ENCODE data around the gene TEP1. TPM values are rescaled to one million over a fixed set of nuclear protein-coding genes. Genes with fewer than 3 reads are reported as not detected.
"Not testable (repeated sequence)": the region's sequence is repeated elsewhere in the genome, so short reads cannot be mapped to it uniquely, and the experiment has no call there.

TEP1 gene
- total and polyA plus RNA-seq, 4 donors, result 10.3 to 62.4 (median 38.6) TPM

DNA sequence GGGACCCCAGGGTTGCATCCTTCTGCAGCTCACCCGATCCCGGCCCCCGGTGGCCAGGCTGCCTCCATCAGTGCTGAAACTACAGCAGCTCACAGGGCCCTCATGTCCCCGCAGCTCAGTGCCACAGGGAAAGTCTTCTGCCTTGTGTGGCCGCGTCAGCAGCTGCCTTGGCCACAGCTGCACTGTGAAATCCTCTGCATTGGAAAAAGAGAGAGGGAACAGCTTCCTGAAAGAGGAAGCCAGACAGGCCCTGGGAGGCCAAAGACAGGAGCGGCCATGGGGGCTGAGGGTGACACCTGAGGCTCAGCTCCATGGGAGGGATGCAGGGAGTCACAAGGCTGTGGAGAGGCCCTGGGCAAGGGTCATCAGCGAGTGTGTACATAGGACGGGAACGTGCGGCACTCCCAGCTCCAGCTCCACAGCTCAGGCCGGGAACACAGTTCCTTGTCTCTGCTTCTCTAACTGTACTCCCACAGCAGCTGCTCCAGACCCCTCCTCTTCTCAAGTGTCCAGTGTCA, 37.2 kb downstream of the TEP1 start:
- Histone ChIP-seq H3K9me3 (ENCODE audit: control insufficient read depth, low read length) (no peaks in the 10 kb centered on the region), H3K27ac (ENCODE audit: low read depth in 1 of 2, low read length in 2 of 2) (no peak overlapping the region), H3K27me3 (ENCODE audit: control insufficient read depth in 1 of 2, insufficient read depth in 2 of 2, low read length in 1 of 2) (no peaks in the 10 kb centered on the region), H3K4me3 (ENCODE audit: low read length in 2 of 2) (no peak overlapping the region), H3K36me3 (ENCODE audit: control insufficient read depth in 1 of 2, insufficient read depth in 2 of 2, low read length in 1 of 2) (peaks cover 13 to 24% of the 10 kb centered on the region in 2 donors), H3K4me1 (ENCODE audit: control insufficient read depth in 1 of 2, insufficient read depth in 2 of 2, low read length in 2 of 2) (no peaks in the 10 kb centered on the region)
- intact Hi-C loops (cut with DNase I), result no loop called here
- no peak for ATAC-seq (ENCODE audit: low FRiP score)
- WGBS, 2 donors, result 88 to 95% methylated on average over 12 of the region's 12 CpGs
- DNase-seq, result no peak

DNA sequence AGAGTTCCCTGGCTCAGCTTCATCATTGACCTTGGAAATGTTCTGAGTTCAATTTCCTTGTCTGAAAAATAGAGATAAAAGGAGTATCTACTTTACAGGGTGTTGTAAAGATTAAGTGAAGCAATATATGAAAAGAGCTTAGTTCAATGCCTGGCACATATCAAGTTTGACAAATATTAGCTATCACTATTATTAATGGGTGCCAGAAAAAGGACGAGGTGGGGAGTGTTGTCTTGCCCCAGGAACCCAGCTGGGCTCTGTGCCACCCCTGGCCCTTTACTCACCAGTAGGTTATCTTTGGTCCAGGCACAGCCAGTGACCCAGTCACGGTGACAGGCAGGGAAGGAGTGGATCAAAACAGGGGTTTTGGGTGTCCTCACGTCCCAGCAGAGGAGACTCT, 37.8 kb downstream of the TEP1 start:
- Histone ChIP-seq H3K27me3 (ENCODE audit: control insufficient read depth in 1 of 2, insufficient read depth in 2 of 2, low read length in 1 of 2) (no peaks in the 10 kb centered on the region), H3K9me3 (ENCODE audit: control insufficient read depth, low read length) (no peaks in the 10 kb centered on the region), H3K4me3 (ENCODE audit: low read length in 2 of 2) (no peak overlapping the region), H3K4me1 (ENCODE audit: control insufficient read depth in 1 of 2, insufficient read depth in 2 of 2, low read length in 2 of 2) (no peaks in the 10 kb centered on the region), H3K27ac (ENCODE audit: low read depth in 1 of 2, low read length in 2 of 2) (no peak overlapping the region), H3K36me3 (ENCODE audit: control insufficient read depth in 1 of 2, insufficient read depth in 2 of 2, low read length in 1 of 2) (peaks cover 17 to 24% of the 10 kb centered on the region in 2 donors)
- ATAC-seq (ENCODE audit: low FRiP score) (no peak), DNase-seq (no peak)
- WGBS, 2 donors, result 59 to 60% methylated on average over 3 of the region's 3 CpGs
- intact Hi-C loops (cut with DNase I), result no loop called here

DNA sequence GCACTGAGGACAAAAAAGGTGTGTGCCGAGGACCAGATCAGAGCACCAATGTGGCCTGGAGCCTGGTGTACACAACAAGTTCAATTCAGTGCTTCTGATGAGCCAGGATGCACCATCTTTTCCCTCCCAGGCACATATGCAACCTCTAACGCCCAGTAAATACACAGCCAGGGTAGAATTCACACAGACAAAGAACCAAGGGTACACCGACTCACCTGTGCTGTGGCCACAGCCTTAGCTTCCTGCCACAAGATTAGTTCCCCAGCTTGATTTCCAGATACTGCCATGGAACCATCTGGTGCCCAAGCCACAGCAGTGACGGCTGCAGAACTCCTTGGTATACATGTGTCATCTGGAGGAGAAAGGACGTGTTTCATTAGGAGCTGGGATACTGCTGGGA, 40.5 kb downstream of the TEP1 start:
- DNase-seq (no peak), ATAC-seq (ENCODE audit: low FRiP score) (no peak)
- intact Hi-C loops (cut with DNase I), result no loop called here
- Histone ChIP-seq H3K4me3 (ENCODE audit: low read length in 2 of 2) (no peak overlapping the region), H3K4me1 (ENCODE audit: control insufficient read depth in 1 of 2, insufficient read depth in 2 of 2, low read length in 2 of 2) (no peaks in the 10 kb centered on the region), H3K27me3 (ENCODE audit: control insufficient read depth in 1 of 2, insufficient read depth in 2 of 2, low read length in 1 of 2) (no peaks in the 10 kb centered on the region), H3K9me3 (ENCODE audit: control insufficient read depth, low read length) (no peaks in the 10 kb centered on the region), H3K36me3 (ENCODE audit: control insufficient read depth in 1 of 2, insufficient read depth in 2 of 2, low read length in 1 of 2) (peaks cover 17 to 18% of the 10 kb centered on the region in 2 donors), H3K27ac (ENCODE audit: low read depth in 1 of 2, low read length in 2 of 2) (no peak overlapping the region)
- WGBS, 2 donors, result 90 to 91% methylated on average over 5 of the region's 5 CpGs

DNA sequence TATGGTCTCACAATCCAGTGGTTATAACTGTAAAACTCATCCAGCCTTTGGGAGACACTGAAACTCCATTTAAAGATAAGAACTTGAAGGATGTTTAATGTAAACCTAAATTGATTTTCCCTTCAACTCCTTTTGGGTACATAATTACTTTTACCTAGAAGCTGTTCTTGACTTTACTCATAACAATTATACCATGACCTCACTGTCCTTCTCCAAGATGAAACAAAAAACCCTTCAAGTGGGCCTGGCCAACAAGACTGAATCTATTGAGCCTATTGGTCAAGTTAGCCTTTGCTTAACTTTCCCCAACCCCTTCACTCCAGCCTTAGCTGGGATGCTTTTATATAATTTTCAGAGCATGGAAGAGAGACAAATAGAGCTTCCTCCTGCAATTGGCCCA, 47.4 kb downstream of the TEP1 start:
- no peak overlapping the region for H3K4me3 ChIP-seq (ENCODE audit: low read length in 2 of 2)
- ATAC-seq (ENCODE audit: low FRiP score), result no peak
- no peak overlapping the region for H3K27ac ChIP-seq (ENCODE audit: low read depth in 1 of 2, low read length in 2 of 2)
- intact Hi-C loops (cut with DNase I), result no loop called here
- no peaks in the 10 kb centered on the region for H3K9me3 ChIP-seq (ENCODE audit: control insufficient read depth, low read length)
- no peaks in the 10 kb centered on the region for H3K4me1 ChIP-seq (ENCODE audit: control insufficient read depth in 1 of 2, insufficient read depth in 2 of 2, low read length in 2 of 2)
- no peak for DNase-seq
- peaks cover 4 to 6% of the 10 kb centered on the region in 2 donors for H3K36me3 ChIP-seq (ENCODE audit: control insufficient read depth in 1 of 2, insufficient read depth in 2 of 2, low read length in 1 of 2)
- H3K27me3 ChIP-seq (ENCODE audit: control insufficient read depth in 1 of 2, insufficient read depth in 2 of 2, low read length in 1 of 2), result no peaks in the 10 kb centered on the region

DNA sequence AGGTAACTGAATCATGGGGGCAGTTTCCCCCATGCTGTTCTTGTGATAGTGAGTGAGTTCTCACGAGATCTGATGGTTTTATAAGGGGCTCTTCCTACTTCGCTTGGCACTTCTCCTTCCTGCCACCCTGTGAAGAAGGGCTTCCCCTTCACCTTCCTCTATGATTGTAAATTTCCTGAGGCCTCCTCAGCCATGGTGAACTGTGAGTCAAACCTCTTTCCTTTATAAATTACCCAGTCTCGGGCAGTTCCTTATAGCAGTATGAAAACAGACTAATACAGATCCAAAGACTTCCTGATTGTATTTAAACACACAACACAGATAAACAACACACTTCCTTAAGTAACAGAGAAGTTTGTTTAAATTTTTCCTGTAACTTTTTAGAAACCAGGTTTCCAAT, 54.8 kb downstream of the TEP1 start:
- WGBS, 2 donors, result 76 to 79% methylated on average over 3 of the region's 3 CpGs
- intact Hi-C loops (cut with DNase I); H3K9me3 ChIP-seq (ENCODE audit: control insufficient read depth, low read length); H3K4me1 ChIP-seq (ENCODE audit: control insufficient read depth in 1 of 2, insufficient read depth in 2 of 2, low read length in 2 of 2); DNase-seq; H3K4me3 ChIP-seq (ENCODE audit: low read length in 2 of 2); ATAC-seq (ENCODE audit: low FRiP score); H3K27me3 ChIP-seq (ENCODE audit: control insufficient read depth in 1 of 2, insufficient read depth in 2 of 2, low read length in 1 of 2); H3K27ac ChIP-seq (ENCODE audit: low read depth in 1 of 2, low read length in 2 of 2); H3K36me3 ChIP-seq (ENCODE audit: control insufficient read depth in 1 of 2, insufficient read depth in 2 of 2, low read length in 1 of 2): not testable (repeated sequence)

DNA sequence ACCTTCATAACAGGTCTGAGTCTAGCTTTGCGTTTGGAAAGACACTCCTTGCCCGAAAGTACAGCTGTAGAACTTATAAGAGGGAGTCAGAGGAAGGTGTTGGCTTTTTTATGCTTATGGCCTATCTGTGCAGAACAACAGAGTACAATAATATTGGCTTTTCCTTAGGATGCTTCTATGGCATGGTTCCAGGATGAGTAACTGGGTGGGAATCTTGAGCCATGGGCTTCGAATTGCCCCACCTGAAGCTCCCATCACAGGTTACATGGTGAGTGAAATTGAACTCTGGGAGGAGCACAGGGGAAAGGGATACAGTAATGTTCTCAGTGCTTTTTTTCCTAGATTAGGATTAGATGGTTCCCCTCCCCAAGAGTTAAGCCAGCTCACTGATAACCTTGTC, 56.9 kb downstream of the TEP1 start:
- Histone ChIP-seq H3K36me3 (ENCODE audit: control insufficient read depth in 1 of 2, insufficient read depth in 2 of 2, low read length in 1 of 2) (peaks cover 8% of the 10 kb centered on the region in 2 donors), H3K4me1 (ENCODE audit: control insufficient read depth in 1 of 2, insufficient read depth in 2 of 2, low read length in 2 of 2) (no peaks in the 10 kb centered on the region), H3K4me3 (ENCODE audit: low read length in 2 of 2) (no peak overlapping the region), H3K9me3 (ENCODE audit: control insufficient read depth, low read length) (no peaks in the 10 kb centered on the region), H3K27me3 (ENCODE audit: control insufficient read depth in 1 of 2, insufficient read depth in 2 of 2, low read length in 1 of 2) (no peaks in the 10 kb centered on the region), H3K27ac (ENCODE audit: low read depth in 1 of 2, low read length in 2 of 2) (no peak overlapping the region)
- ATAC-seq (ENCODE audit: low FRiP score) (no peak), DNase-seq (no peak)
- intact Hi-C loops (cut with DNase I), result no loop called here
- WGBS, 2 donors, result 87 to 88% methylated on average over 3 of the region's 3 CpGs

DNA sequence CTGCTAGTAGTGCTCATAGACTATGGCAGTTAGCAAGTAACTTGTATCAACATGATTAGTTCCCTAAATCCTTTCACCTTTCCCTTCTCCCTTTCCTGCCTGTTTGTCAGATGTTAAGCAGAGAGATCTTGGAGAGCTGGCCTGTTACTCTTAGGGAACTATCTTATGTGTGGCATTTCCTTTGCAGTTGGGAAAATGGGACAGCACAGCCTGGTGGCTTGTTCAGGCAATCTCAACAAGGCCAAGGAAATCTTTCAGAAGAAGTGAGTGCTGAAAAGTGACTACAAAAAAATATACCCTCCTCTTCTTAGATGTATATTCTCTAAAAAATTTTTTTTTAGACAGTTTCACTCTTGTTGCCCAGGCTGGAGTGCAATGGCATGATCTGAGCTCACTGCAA, 62.4 kb downstream of the TEP1 start:
- intact Hi-C loops (cut with DNase I), result no loop called here
- Histone ChIP-seq H3K4me3 (ENCODE audit: low read length in 2 of 2) (no peak overlapping the region), H3K9me3 (ENCODE audit: control insufficient read depth, low read length) (no peaks in the 10 kb centered on the region), H3K4me1 (ENCODE audit: control insufficient read depth in 1 of 2, insufficient read depth in 2 of 2, low read length in 2 of 2) (no peaks in the 10 kb centered on the region), H3K27me3 (ENCODE audit: control insufficient read depth in 1 of 2, insufficient read depth in 2 of 2, low read length in 1 of 2) (no peaks in the 10 kb centered on the region), H3K36me3 (ENCODE audit: control insufficient read depth in 1 of 2, insufficient read depth in 2 of 2, low read length in 1 of 2) (peaks cover 1 to 6% of the 10 kb centered on the region in 2 donors), H3K27ac (ENCODE audit: low read depth in 1 of 2, low read length in 2 of 2) (no peak overlapping the region)
- no peak for ATAC-seq (ENCODE audit: low FRiP score)
- DNase-seq, result no peak

DNA sequence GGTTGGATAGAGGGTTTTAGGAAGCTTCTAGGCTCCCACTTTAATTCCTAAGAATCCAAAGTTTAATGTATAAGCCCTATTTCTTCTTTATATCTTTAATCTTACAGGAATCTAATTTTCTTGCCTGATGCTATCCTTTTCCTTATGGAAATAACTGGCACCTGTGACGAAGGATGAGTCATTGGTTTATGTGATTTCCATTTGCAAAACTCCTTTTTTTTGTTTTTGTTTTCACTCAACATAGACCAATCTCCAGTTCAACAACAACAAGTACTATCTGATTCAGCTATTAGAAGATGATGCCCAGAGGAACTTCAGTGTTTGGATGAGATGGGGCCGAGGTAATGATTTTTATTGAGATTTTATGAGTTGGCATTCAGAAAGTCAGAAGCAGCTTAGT, 63.0 kb downstream of the TEP1 start:
- 92 to 93% methylated on average over 2 of the region's 2 CpGs for WGBS, 2 donors
- intact Hi-C loops (cut with DNase I), result no loop called here
- Histone ChIP-seq H3K4me1 (ENCODE audit: control insufficient read depth in 1 of 2, insufficient read depth in 2 of 2, low read length in 2 of 2) (no peaks in the 10 kb centered on the region), H3K27ac (ENCODE audit: low read depth in 1 of 2, low read length in 2 of 2) (no peak overlapping the region), H3K27me3 (ENCODE audit: control insufficient read depth in 1 of 2, insufficient read depth in 2 of 2, low read length in 1 of 2) (no peaks in the 10 kb centered on the region), H3K9me3 (ENCODE audit: control insufficient read depth, low read length) (no peaks in the 10 kb centered on the region), H3K36me3 (ENCODE audit: control insufficient read depth in 1 of 2, insufficient read depth in 2 of 2, low read length in 1 of 2) (peaks cover 2 to 6% of the 10 kb centered on the region in 2 donors), H3K4me3 (ENCODE audit: low read length in 2 of 2) (no peak overlapping the region)
- no peak for DNase-seq
- ATAC-seq (ENCODE audit: low FRiP score), result no peak

DNA sequence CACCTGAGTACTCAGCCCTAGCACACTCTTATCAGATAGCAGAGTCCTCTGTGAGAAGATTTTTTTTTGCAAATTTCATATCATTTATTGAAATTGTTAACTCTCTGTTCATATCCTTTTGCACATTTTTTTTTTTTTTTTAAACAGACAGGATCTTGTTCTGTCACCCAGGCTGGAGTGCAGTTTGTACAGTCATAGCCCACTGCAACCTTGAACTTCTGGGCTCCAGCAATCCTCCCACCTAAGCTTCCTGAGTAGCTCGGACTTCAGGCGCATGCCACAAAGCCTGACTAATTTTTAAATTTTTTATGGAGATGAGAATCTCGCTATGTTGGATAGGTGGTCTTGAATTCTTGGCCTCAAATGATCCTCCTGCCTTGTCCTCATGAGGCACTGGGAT, 65.6 kb downstream of the TEP1 start:
- no peaks in the 10 kb centered on the region for H3K9me3 ChIP-seq (ENCODE audit: control insufficient read depth, low read length)
- DNase-seq, result no peak
- no peak overlapping the region for H3K4me3 ChIP-seq (ENCODE audit: low read length in 2 of 2)
- intact Hi-C loops (cut with DNase I), result loop anchor here in 1 of 2 donors (5.0 to 10.0 kb wide), 2 partner anchors 60 to 117 kb away; partner anchors contain the start of genes PIP4P1 and PNP
- ATAC-seq (ENCODE audit: low FRiP score), result no peak
- H3K4me1 ChIP-seq (ENCODE audit: control insufficient read depth in 1 of 2, insufficient read depth in 2 of 2, low read length in 2 of 2), result no peaks in the 10 kb centered on the region
- no peak overlapping the region for H3K27ac ChIP-seq (ENCODE audit: low read depth in 1 of 2, low read length in 2 of 2)
- H3K27me3 ChIP-seq (ENCODE audit: control insufficient read depth in 1 of 2, insufficient read depth in 2 of 2, low read length in 1 of 2), result no peaks in the 10 kb centered on the region
- peaks cover 2 to 5% of the 10 kb centered on the region in 2 donors for H3K36me3 ChIP-seq (ENCODE audit: control insufficient read depth in 1 of 2, insufficient read depth in 2 of 2, low read length in 1 of 2)
- WGBS, 2 donors, result 91 to 97% methylated on average over 3 of the region's 3 CpGs
